Hematopoietic multipotent progenitor cell (in vitro differentiated cells): ENCODE measurements around the gene PFDN5. TPM values are rescaled to one million over a fixed set of nuclear protein-coding genes. Genes with fewer than 3 reads are reported as not detected.
A peak's percentile ranks its signal among the peaks of the same experiment; 100 is the strongest.
"Not testable (repeated sequence)": the region's sequence is repeated elsewhere in the genome, so short reads cannot be mapped to it uniquely, and the experiment has no call there.

Source experiments
- DNase-seq, 3 donors: peaks; one replicate each; pipeline ENCODE4 v3.0.0-alpha.2; 2011 to 2015; ENCODE audit warnings: low read depth in 2 of 3, low spot score in 2 of 3
- total RNA-seq: library from RNA; depleted of rRNA; stranded (reverse); fragments of >200 nt; gene quantifications from one replicate; pipeline ENCODE4 v1.2.3, GENCODE V29; 2012

PFDN5 gene
- total RNA-seq, 1 donor: 477 TPM

DNA sequence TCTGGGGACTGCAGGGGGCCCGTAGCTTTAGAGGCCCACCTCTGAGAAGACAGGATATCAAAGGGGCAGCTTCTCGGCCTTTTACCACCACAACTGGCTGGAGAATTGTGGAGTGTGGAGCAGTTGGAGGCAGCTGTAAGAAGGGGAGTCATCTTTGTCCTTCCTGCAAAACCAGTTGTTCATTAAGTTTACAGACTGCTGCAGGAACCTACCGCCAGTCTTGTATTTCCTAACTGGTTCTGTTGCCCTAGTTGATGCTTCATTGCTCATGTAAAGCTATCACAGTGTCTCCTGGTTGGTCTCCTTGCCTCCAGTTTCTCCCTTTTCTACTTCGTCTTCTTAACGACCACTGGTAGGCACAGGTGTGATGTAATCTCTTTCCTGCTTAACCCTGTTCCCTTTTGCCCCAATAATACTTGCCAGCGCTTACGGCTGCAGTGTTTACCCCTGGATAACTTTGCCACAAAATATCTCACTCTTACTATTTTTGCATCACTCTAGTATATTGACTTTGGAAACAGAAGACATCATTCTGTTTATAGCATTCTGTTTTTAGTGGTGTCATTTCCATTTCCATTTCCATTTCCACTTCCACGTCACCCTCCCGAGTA lies 15.3 kb upstream of the PFDN5 start:
- no peak for DNase-seq

DNA sequence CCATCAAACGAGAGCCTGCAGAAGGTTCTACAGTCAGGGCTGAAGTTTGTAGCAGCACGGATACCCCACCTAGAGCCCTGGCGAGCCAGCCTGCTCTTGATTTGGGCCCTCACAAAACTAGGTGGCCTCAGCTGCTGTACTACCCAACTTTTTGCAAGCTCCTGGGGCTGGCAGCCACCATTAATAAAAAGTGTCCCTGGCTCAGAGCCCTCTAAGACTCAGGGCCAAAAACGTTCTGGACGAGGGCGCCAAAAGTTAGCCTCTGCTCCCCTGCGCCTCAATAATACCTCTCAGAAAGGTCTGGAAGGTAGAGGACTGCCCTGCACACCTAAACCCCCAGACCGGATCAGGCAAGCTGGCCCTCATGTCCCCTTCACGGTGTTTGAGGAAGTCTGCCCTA lies 8.9 kb upstream of the PFDN5 start:
- no peak for DNase-seq

DNA sequence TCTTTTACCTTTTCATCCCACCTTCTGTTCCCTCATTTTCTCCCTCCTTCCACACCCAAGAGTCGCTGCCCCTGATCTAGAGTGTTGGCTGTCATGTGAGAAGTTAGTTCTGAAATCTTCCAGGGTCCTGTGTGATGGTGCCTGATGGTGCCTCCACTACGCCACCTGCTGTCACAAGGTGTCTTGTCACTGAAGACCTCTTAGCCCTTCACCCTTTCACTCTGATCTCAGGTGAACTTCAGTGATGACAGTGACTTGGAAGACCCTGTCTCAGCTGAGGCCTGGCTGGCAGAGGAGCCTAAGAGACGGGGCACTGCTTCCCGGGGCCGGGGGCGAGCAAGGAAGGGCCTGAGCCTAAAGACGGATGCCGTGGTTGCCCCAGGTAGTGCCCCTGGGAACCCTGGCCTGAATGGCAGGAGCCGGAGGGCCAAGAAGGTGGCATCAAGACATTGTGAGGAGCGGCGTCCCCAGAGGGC lies 7.6 kb upstream of the PFDN5 start:
- peak; percentile 59 to 76 (median 67) for DNase-seq

DNA sequence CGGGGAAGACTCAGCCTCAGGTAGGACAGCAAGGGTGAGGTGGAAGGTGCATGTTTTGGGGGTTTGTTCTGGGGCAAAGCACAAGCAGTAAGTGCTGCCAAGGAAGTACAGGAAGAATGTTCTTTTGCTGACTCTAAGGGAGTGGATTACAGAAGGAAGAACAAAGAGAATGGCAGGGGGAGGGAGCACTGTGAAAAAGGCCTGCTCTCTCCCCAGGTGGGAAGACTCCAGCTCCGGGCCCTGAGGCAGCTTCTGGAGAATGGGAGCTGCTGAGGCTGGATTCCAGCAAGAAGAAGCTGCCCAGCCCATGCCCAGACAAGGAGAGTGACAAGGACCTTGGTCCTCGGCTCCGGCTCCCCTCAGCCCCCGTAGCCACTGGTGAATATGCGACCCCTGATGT lies 7.0 kb upstream of the PFDN5 start:
- DNase-seq: no peak

DNA sequence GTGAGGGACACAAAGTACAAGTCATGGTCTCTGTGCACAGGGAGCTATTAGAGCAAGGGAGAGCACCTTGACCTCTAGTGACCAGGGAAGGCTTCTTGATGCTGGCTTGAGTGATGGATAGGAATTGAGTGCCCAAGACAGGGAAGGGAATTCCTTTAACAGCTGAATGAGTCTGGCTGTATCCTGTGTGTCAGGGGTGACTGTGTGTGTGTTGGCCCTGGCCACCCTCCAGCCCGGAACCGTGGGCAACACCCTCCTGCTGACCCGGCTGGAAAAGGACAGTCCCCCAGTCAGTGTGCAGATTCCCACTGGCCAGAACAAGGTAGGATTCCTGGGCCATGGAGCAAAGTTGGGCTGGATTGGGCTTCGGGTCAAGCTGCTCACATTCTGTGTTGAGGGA lies 5.5 kb upstream of the PFDN5 start:
- DNase-seq: no peak

DNA sequence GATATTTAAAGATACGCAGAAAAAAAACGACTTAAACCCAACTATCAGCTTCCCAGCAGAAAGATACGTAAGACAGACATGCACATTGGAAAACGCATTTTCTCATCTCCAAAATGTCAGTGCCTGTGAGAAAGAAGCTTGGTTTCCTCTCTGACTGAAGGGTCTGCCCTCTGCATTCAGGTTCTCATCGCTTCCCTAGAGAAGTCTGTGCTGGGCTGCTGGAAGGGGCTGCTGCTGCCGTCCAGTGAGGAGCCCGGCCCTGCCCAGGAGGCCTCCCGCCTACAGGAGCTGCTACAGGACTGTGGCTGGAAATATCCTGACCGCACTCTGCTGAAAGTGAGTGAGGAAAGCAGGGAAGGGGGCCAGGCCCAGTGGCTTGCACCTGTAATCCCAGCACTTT lies 4.7 kb upstream of the PFDN5 start:
- DNase-seq: no peak

DNA sequence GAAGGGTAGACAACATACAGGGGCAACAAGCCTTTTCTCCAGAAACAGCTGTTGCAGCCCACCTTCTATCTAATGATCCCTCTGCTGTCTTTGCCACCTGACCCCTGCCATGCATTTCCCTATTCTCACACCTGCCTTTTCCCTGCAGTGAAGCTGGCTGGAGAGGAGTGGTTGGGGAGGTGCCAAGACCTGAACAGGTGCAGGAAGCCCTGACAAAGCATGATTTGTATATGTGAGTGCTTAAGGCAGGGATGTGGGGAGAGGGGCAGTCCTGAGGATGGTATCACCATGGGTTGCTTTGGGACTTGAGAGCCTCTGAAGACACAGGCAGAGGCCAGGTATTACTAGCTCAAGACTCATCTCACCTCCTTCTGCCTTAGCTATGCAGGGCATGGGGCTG lies 2.9 kb upstream of the PFDN5 start:
- DNase-seq: no peak

DNA sequence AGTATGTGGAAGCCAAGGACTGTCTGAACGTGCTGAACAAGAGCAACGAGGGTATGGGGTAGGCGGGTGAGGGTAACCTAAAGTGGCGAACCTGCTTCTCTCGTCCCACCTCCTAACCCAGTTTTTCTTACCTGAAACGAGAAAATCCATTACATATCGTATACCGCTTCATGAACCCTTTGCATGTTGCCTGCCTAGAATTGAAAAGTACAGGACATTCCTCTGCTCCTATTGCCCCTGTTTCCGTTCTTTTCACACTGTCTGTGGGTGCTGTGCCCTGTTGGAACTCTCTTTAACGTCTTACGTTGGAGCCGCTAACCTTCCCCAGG lies 513 bp downstream of the PFDN5 start:
- DNase-seq: no peak

DNA sequence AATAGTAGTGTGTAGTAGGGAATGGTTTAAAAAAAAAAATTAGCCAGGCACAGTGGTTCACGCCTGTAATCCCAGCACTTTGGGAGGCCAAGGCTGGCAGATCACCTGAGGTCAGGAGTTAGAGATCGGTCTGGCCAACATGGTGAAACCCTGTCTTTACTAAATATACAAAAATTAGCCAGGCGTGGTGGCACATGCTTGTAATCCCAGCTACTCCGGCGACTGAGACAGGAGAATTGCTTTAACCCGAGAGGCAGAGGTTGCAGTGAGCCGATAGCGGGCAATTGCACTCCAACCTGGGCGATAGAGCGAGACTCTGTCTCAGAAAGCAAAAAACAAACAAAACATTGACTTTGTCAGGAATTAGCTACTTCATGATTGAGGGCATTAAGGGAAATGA lies 1.8 kb downstream of the PFDN5 start:
- not testable (repeated sequence) for DNase-seq

DNA sequence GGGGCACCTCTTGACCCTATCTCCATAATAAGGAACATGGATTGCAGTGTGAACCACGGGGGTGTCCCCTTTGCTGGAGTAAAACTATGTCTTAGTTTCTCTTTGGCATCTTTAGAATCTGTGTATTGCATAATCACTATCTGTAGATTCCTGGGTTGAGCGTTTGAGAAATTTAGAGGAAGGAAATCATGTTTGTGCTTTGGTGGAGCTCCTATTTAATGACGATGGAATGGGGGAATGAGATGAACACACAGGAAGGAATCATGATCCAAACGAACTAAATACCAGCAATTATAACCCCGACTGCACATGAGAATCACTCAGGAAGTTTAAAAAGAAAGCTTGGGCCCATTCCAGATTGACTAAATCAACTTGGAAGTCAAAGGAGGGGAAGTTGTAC lies 2.8 kb downstream of the PFDN5 start:
- peak in 1 of 3 donors; percentile 13 for DNase-seq

DNA sequence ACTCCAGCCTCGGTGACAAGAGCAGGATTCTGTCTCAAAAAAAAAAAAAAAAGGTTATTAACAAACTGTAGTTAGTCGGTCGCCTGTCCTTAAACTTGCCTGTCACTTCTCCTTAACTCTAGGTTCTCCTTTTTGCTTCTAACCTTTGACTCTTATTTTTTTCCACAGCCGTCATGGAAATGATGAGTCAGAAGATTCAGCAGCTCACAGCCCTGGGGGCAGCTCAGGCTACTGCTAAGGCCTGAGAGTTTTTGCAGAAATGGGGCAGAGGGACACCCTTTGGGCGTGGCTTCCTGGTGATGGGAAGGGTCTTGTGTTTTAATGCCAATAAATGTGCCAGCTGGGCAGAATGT lies 3.7 kb downstream of the PFDN5 start:
- peak in 2 of 3 donors; percentile 86 to 93 for DNase-seq

DNA sequence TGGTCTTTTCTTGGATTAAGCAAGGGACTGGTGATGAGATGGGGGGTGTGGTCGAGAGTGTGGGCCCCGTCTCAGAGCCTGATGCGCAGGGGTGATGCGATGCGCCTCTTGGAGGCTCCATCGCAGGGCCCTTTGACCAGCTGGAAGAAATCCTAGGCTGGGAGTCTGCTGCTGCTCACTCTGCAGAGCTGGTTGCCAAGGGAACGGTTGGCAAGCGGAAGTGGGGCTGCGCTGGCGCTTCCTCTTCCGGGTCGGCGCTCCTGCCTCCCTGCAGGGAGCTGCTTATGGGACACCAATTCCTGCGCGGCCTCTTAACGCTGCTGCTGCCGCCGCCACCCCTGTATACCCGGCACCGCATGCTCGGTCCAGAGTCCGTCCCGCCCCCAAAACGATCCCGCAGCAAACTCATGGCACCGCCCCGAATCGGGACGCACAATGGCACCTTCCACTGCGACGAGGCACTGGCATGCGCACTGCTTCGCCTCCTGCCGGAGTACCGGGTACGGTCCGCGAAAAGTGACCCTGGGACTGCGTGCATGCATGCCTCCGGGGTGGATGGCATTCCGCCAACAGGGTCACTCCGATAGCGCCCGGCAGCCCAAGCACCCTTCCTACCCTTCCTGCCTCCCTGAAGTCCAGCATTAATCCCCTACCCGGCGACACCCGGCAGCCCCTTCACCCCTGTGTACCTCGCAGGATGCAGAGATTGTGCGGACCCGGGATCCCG lies 4.3 kb downstream of the PFDN5 start, which contains the start of gene MYG1:
Gene MYG1, plus strand, starts transcription at position 242 of the 727 bp plus-strand sequence. Its CDS starts 43 bp downstream, at position 285.
- peak; percentile 64 to 85 (median 84) for DNase-seq

DNA sequence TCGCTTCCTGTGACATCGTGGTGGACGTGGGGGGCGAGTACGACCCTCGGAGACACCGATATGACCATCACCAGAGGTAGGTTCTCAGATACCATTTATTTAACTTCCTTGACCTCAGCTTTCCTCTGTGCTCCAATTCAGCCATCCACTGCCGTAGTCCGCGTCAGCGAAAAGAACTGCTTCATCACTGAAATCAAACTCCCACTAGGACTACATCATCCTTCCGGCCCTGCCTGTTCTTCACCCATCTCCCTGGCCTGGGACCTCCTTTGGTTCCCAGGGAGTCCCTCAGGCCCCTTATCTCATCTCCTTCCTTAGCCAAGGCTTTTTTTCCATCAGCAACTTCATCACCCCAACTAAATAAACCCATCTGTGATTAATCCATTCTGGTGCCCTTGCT lies 4.8 kb downstream of the PFDN5 start:
- DNase-seq: no peak

DNA sequence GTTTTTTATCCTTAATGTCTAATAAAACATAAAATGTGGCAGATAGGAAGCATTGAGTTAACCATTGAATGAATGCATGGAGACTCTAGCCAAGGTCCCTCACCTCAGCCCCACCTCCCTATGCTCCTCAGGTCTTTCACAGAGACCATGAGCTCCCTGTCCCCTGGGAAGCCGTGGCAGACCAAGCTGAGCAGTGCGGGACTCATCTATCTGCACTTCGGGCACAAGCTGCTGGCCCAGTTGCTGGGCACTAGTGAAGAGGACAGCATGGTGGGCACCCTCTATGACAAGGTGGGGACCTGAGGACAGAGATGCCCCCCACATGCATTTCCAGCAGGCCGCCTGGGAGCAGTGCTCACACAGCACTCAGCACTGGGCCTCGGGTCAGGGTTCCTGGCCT lies 7.6 kb downstream of the PFDN5 start:
- no peak for DNase-seq

DNA sequence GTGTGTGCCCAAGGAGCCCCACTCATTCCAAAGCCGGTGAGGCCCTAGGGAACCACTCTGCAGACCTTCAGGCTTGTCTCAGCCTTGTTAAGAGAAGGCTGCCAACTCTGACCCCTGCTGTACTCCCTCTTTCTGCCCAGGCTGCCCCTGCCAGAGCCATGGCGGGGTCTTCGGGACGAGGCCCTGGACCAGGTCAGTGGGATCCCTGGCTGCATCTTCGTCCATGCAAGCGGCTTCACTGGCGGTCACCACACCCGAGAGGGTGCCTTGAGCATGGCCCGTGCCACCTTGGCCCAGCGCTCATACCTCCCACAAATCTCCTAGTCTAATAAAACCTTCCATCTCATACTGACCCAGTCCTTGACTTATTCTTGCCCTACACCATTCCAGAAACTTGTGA lies 11.5 kb downstream of the PFDN5 start:
- DNase-seq: no peak

DNA sequence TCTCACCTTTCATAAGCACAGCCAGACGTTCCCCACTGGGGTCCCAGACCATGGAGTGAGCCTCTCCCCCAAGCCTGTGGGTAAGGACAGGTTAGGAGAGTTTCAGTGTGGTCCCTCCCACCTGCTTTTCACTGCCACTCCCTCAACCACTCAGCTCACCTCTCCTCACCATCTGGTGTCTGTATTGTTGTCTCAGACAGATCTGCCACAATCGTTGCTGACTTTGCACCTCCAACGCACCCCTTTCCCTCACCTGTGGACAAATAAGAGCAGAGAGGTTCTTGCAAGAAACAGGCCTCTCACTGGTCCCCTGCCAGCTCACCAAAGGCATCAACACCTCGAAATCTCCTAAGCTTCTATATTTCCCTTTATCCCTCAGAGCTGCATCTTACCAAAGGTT lies 12.9 kb downstream of the PFDN5 start:
- DNase-seq: no peak

DNA sequence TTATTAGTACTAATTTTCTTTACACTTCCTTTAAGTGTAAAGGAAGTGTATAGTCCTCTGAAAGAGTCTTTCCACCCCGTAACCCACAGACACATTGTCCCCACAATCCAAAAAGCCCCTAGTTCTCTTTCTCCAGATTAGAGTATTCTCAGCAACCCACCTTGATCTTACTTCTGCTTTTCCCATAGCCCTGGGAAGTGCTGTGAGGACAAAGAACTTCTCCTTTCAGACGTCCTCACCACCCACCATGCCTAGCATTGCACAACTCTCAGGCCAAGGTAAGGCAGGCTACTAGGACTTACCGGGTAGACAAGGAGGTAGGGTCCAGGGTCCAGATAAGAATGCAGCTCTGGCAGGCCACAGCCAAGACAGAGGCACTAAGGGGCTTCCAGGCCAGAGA lies 18.7 kb downstream of the PFDN5 start:
- peak in 2 of 3 donors; percentile 49 to 78 for DNase-seq

DNA sequence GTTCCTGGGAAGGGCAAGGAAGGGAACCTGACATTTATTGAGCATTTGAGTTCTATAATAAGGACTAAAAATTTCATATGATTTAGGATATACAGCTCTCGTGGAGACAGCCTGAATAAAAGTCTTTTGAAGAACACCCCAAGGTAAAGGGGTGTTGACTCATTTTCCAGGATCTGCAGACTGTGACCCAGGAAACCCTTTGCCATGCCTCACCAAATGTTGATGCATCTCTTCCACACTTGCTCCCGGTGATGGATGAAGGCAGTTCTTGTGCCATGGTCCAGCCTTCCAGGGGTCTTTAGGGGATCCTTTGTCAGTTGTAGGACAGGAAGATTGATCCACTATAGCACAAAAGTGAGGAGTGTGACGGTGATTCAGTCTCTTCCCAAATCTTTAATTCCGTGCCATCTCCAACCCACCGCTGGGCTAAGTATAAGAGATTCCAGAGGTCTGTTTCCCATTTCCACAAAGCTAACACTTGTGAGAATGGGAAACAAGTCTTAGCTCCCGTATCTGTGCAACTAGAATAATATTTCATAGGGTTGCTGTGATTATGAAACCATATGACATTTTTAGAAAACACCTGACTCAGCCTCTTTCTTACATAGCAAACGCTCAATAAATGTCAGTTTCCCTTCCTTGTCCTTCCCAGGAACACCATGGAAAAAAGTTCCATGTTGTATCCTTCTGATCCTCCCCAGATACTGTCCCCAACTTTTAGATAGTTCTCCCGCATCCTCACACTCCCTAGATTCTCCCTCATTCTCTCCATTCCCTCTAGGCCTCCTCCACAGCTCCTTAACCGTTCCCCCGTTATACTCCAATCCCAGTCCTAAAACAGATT lies 25.2 kb downstream of the PFDN5 start:
- no peak for DNase-seq

DNA sequence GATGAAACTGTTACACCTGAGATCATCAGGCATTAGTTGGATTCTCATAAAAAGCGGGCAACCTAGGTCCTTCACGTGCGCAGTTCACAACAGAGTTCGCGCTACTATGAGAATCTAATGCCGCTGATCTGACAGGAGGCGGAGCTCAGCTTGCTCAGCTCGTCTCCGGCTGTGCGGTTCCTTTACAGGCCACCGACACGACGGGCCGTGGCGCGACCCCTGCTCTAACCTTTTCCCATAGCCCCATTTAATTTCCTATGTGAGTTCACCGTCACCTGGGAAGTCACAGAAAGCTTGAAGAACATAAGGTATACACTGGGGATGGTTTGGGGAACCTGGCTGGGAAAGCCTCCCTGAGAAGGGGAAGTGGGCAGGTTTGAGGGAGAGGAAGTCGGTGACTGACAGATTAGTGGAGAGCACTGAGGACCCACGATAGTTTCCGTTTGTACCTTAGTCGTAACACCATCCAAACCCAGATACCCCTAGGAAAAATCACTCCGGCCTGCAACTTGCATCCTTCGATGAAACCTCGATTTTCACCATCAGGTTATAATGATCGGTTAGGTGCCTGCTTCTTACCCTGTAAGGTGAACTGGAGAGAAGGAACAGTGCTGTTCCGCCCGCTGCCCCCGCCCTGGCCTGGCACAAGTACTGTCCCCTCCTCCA lies 28.9 kb downstream of the PFDN5 start:
- DNase-seq: peak; percentile 41 to 68 (median 57)

DNA sequence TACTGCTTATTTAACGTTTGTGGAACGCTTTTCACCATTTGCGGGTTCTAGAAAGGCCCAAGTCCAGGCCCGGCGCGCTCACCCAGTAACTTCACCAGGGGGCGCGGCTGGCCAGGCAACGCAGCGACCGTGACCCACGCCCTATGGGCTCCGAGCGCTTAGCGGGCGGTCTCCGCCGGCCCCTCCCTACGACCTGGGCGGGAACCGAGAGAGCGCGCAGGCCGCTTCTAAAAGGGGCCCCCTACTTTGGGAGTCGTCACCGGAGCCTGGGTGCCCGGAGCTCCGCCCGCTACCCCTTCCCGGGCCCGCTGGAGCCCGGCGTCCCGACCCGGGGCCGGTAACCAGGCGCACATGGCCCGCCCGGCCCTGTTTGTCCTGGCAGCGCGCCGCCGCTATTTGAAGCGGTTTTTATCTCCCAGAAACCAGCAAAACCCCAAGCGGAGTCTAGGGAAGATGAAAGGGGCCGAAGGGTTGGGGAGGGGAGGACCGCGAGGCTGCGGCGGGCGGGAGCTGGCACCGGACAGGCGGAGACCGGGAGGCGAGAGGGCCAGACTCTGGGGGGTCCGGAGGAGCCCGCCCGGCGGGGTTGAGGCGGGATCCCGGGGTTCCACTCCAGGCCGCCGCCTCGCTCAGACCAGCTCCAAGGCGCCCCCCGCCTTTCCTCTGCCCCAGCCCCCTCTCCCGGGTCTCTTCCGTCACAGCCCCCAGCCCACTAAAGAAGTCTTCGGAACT lies 29.6 kb downstream of the PFDN5 start:
- peak; percentile 62 to 86 (median 86) for DNase-seq
